ENCODE data around the gene CFAP298.

GRCh38 chr21:32580949-32581348 lies 31.2 kb downstream of the CFAP298 start:
- TF ChIP-seq CTCF (IDR thresholded peaks at IDR 0.05) (no peak), TAF1 (IDR thresholded peaks at IDR 0.05; ENCODE audit: borderline replicate concordance, low read depth, low read length) (no peak), YY1 (IDR thresholded peaks at IDR 0.05; ENCODE audit: low read depth) (no peak), EP300 (IDR thresholded peaks at IDR 0.05; ENCODE audit: borderline replicate concordance in 1 of 2, low read depth in 1 of 2, low read length in 1 of 2) (no peak), GABPA (IDR thresholded peaks at IDR 0.05; ENCODE audit: low read depth) (no peak), EZH2phosphoT487 (IDR thresholded peaks at IDR 0.05; ENCODE audit: borderline replicate concordance, low read depth) (no peak), REST (IDR thresholded peaks at IDR 0.05; ENCODE audit: low read depth, low read length) (no peak), MAX (IDR thresholded peaks at IDR 0.05; ENCODE audit: low read depth) (no peak), USF2 (IDR thresholded peaks at IDR 0.05; ENCODE audit: borderline replicate concordance, low read depth, low read length) (no peak)

All from SK-N-SH (cell line).